Mucosa of descending colon (tissue), 3 donors: ENCODE measurements around the gene LGALS12. TPM values are rescaled to one million over a fixed set of nuclear protein-coding genes. Genes with fewer than 3 reads are reported as not detected.

Experiments
- ATAC-seq: fragments of 200-7000 bp; cut with Tn5 transposase; one replicate; pipeline ENCODE4 v1.9.1; 2020; ENCODE audit warnings: mild to moderate bottlenecking, moderate library complexity
- DNase-seq, 3 donors: peaks; one replicate each; pipeline ENCODE4 v3.0.0-alpha.2; 2020
- H3K36me3 ChIP-seq: fragments of 200-600 bp; one replicate; pipeline ENCODE4 v1.8.0; 2021; ENCODE audit warnings: low read depth, mild to moderate bottlenecking
- H3K4me1 ChIP-seq: fragments of 200-600 bp; one replicate; pipeline ENCODE4 v1.8.0; 2021; ENCODE audit warnings: low read depth, mild to moderate bottlenecking
- H3K4me3 ChIP-seq: fragments of 200-600 bp; one replicate; pipeline ENCODE4 v1.8.0; 2021; ENCODE audit warnings: mild to moderate bottlenecking
- H3K9me3 ChIP-seq: fragments of 200-600 bp; one replicate; pipeline ENCODE4 v1.8.0; 2021; ENCODE audit warnings: mild to moderate bottlenecking
- CTCF ChIP-seq: fragments of 200-600 bp; IDR thresholded peaks from one replicate; pipeline ENCODE4 v1.8.0; 2022; ENCODE audit warnings: antibody characterized with exemption, mild to moderate bottlenecking
- intact Hi-C, 2 donors: fragments of 100-400 bp; cut with DNase I in 1 of 2; cut with micrococcal nuclease in 1 of 2; formaldehyde crosslinking; loops; one replicate each; pipeline versions ENCODE4 v1.11.0 to v1.11.1; 2022; cut with DNase I, micrococcal nuclease
- total RNA-seq, 3 donors: library from RNA; stranded (reverse); fragmentation: NEBNext Ultra II Directional in 2 of 3; extraction: Animal tissue kit (Norgen Biotek cat#: 25700) in 2 of 3; gene quantifications; one replicate each; pipeline versions ENCODE4 v1.2.1 to v1.2.4, GENCODE V29; 2021 to 2023
- donor health status: DM: no; HTN: no; CAD: no; lungs with moderate emphysema.
- donor health status: DM: no; HTN: no; CAD: no.
- donor health status: DM: no; HTN: yes; CAD: no.

Gene LGALS12
- total RNA-seq, 3 donors from 2014 or later, result 0.26 to 0.32 (median 0.29) TPM

DNA sequence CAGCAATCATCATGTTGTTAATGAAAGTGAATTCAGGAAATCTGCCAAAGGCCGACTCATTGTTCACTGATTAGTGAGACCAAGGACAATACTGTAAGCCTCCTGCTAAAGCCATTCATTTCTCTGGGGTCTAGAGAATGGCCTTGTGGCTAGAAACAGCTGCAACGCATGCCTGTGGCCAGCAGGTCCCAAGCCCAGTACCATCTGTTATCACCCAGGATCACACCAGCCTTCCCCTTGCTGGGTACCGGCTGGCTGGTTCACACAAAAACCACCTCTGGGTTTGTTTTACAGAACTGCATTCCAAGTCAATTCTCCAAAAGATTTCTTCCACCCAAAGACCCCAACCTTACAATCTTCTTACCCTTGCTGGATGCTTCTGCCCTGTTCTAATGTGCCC is 16.0 kb upstream of the LGALS12 start:
- peaks cover 8% of the 10 kb centered on the region for H3K9me3 ChIP-seq
- ATAC-seq (no peak), DNase-seq (no peak)
- H3K36me3 ChIP-seq, result no peaks in the 10 kb centered on the region
- peaks cover 5% of the 10 kb centered on the region for H3K4me1 ChIP-seq
- H3K4me3 ChIP-seq, result no peak overlapping the region
- TF ChIP-seq CTCF, result no peak
- intact Hi-C loops, result no loop called here

DNA sequence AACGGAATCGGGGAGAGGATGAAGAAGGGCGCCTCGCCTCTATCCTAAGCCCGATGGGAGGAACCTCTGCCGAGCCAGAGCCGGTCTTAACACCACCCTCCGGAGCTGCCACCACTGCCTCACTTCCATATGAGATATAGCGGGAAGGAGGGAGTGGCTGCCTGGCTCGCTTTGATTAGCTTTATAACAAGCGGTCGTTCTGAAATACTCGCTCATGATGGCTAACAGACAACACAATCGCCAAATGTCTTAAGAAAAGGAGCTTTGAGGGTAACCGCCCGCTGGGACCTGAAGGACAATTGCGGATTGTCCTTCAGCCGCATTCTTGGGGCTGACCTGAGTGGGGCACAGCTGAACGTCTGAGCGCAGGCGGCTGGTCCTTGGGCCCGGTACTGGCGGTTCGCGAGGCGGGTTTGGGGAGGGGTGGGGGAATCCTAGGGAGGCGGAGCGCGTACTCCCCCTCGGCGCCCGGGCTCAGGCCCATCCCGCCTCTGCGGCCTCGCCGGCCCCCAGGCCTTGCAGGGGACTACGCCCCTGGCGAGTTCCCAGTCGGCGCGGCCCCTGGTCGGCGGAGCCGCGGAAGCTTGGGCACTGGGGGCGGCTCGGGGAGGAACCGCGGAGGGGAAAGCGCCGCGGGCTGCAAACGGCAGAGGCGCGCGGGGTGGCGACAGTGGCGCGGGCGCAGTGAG is 15.2 kb upstream of the LGALS12 start, which contains the start of gene PLAAT5:
TSS of gene PLAAT5 (minus strand) at position 617 of the 689 bp plus-strand sequence. CDS start at position 484, 133 bp downstream.
- Histone ChIP-seq H3K4me3 (no peak within 1 kb of the TSS), H3K4me1 (peaks cover 5% of the 10 kb centered on the region), H3K9me3 (no peaks in the 10 kb centered on the region), H3K36me3 (no peaks in the 10 kb centered on the region)
- intact Hi-C loops, result no loop called here
- ATAC-seq, result peak; percentile 56
- TF ChIP-seq CTCF, result no peak
- peak in 1 of 3 donors; percentile 20 for DNase-seq

GRCh38 chr11:63491240-63491587 is 14.7 kb upstream of the LGALS12 start:
- DNase-seq, result no peak
- intact Hi-C loops, result no loop called here
- H3K4me1 ChIP-seq, result peaks cover 5% of the 10 kb centered on the region
- H3K9me3 ChIP-seq, result no peaks in the 10 kb centered on the region
- H3K4me3 ChIP-seq, result no peak overlapping the region
- TF ChIP-seq CTCF, result no peak
- ATAC-seq, result no peak
- no peaks in the 10 kb centered on the region for H3K36me3 ChIP-seq

DNA sequence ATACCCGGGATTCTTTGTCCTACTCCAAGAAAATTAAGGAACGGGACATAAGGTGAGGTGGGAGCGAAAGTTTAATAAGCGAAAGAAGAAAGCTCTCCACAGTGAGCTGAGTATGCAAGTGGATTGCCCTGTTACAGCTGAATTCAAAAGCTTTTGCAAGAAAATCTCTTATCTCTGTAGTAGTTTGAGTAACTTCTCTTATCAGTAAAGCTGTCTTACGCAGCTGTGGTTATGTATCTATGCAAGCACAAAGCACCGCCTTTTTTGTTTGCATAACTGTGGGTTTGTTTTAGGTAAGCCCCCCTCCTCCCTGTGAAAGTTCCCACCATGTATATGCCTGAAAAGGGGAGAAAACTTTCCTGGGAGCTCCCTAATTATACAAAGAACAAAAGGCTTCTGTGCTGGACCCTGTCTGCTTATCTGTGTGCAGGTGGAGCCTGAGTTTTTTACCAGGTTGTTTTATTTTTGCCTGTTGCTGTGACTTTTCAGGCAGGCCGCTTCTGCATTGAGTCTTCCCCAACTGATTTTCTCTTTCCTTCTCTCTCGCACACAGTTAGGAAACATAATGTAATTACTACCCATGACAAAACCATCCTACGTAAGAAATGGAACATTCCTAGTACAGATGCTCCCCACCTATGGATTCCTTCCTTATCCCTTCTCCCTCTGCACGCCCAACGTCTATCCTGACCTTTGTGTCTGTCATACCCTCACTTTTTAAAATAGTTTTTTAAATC is 14.1 kb upstream of the LGALS12 start:
- H3K9me3 ChIP-seq, result no peaks in the 10 kb centered on the region
- H3K4me1 ChIP-seq, result peaks cover 5% of the 10 kb centered on the region
- H3K36me3 ChIP-seq, result no peaks in the 10 kb centered on the region
- ATAC-seq, result peak; percentile 32
- TF ChIP-seq CTCF, result no peak
- H3K4me3 ChIP-seq, result no peak overlapping the region
- no peak for DNase-seq
- intact Hi-C loops, result no loop called here

- no peaks in the 10 kb centered on the region for H3K9me3 ChIP-seq
- ATAC-seq (no peak), DNase-seq (no peak)
- peaks cover 5% of the 10 kb centered on the region for H3K4me1 ChIP-seq
- intact Hi-C loops, result no loop called here
- H3K36me3 ChIP-seq, result no peaks in the 10 kb centered on the region
- no peak overlapping the region for H3K4me3 ChIP-seq
- TF ChIP-seq CTCF, result no peak
Observed at GRCh38 chr11:63492441-63492840, 13.4 kb upstream of the LGALS12 start.
